H1 (cell line): ENCODE measurements around the gene ZNF791. TPM values are rescaled to one million over a fixed set of nuclear protein-coding genes. Genes with fewer than 3 reads are reported as not detected.

ENCODE experiments used
- KDM4A ChIP-seq: IDR thresholded peaks from one replicate; pipeline ENCODE4 v1.7.1; 2012; ENCODE audit warnings: low read depth, mild to moderate bottlenecking, moderate library complexity, low read length, inconsistent platforms; ENCODE audit not compliant: severe bottlenecking
- MAFK ChIP-seq: IDR thresholded peaks from 2 replicates; pipeline ENCODE4 v1.6.1; 2012; ENCODE audit warnings: low read depth, mild to moderate bottlenecking, improper control_type of control experiment, low read length
- NANOG ChIP-seq: IDR thresholded peaks from 2 replicates; pipeline ENCODE4 v1.6.1; 2011; ENCODE audit warnings: low read length, low read depth, mild to moderate bottlenecking, inconsistent platforms; ENCODE audit not compliant: insufficient read depth, poor library complexity, severe bottlenecking
- SP4 ChIP-seq: IDR thresholded peaks from 2 replicates; pipeline ENCODE4 v1.6.1; 2012; ENCODE audit warnings: low read length, inconsistent platforms
- TCF12 ChIP-seq: IDR thresholded peaks from 2 replicates; pipeline ENCODE4 v1.6.1; 2011; ENCODE audit warnings: low read depth, mild to moderate bottlenecking, low read length
- TEAD4 ChIP-seq: IDR thresholded peaks from 2 replicates; pipeline ENCODE4 v1.6.1; 2012; ENCODE audit warnings: low read depth, low read length, inconsistent platforms, mixed read lengths
- polyA plus RNA-seq, 7 experiments: library from polyadenylated mRNA; depleted of rRNA in 3 of 7; stranded (reverse) in 5 of 7; unstranded in 2 of 7; fragments of >200 nt in 5 of 7; fragments of 200-250 nt in 2 of 7; gene quantifications; 1 replicate in 5 of 7; 2 replicates in 1 of 7; 4 replicates in 1 of 7; pipeline versions ENCODE4 v1.2.1 to v1.2.3, GENCODE V29; 2011 to 2013; ENCODE audit warnings: missing spikeins in 2 of 7, mixed read lengths in 2 of 7
- total RNA-seq: library from RNA; stranded (reverse); fragmentation: NEBNext Ultra II Directional; extraction: Animal tissue kit (Norgen Biotek cat#: 25700); gene quantifications from 2 replicates; pipeline ENCODE4 v1.2.1, GENCODE V29; 2021
- TF ChIP-seq, protein P1 (sequence below): fragments of 300-600 bp; sonication (generic); IDR thresholded peaks from 2 replicates; pipeline ENCODE4 v1.7.1; 2012; ENCODE audit warnings: low read length, moderate library complexity, mild to moderate bottlenecking, inconsistent platforms; ENCODE audit not compliant: insufficient replicate concordance

Gene ZNF791
- total and polyA plus RNA-seq, 2 of the 8 experiments (the other 6 are each of a cell fraction or from before 2014, with no cell fraction given) = 4.1 to 18.6 TPM

DNA sequence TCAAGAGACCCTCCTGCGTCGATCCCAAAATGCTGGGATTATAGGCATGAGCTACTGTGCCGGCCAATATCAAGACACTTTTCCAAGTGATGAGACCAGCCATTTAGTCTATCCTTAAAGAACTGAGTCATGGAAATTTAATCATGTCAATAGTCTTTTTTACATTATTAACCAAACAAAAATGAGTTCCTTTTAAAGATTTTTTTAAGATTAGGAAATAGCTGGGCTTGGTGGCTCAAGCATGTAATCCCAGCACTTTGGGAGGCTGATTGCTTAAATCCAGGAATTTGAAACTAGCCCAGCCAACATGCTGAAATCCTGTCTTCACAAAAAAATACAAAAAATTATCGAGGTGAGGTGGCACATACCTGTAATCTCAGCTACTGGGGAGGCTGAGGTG lies 42.8 kb upstream of the ZNF791 start (continued):
- TF ChIP-seq, protein P1, sequence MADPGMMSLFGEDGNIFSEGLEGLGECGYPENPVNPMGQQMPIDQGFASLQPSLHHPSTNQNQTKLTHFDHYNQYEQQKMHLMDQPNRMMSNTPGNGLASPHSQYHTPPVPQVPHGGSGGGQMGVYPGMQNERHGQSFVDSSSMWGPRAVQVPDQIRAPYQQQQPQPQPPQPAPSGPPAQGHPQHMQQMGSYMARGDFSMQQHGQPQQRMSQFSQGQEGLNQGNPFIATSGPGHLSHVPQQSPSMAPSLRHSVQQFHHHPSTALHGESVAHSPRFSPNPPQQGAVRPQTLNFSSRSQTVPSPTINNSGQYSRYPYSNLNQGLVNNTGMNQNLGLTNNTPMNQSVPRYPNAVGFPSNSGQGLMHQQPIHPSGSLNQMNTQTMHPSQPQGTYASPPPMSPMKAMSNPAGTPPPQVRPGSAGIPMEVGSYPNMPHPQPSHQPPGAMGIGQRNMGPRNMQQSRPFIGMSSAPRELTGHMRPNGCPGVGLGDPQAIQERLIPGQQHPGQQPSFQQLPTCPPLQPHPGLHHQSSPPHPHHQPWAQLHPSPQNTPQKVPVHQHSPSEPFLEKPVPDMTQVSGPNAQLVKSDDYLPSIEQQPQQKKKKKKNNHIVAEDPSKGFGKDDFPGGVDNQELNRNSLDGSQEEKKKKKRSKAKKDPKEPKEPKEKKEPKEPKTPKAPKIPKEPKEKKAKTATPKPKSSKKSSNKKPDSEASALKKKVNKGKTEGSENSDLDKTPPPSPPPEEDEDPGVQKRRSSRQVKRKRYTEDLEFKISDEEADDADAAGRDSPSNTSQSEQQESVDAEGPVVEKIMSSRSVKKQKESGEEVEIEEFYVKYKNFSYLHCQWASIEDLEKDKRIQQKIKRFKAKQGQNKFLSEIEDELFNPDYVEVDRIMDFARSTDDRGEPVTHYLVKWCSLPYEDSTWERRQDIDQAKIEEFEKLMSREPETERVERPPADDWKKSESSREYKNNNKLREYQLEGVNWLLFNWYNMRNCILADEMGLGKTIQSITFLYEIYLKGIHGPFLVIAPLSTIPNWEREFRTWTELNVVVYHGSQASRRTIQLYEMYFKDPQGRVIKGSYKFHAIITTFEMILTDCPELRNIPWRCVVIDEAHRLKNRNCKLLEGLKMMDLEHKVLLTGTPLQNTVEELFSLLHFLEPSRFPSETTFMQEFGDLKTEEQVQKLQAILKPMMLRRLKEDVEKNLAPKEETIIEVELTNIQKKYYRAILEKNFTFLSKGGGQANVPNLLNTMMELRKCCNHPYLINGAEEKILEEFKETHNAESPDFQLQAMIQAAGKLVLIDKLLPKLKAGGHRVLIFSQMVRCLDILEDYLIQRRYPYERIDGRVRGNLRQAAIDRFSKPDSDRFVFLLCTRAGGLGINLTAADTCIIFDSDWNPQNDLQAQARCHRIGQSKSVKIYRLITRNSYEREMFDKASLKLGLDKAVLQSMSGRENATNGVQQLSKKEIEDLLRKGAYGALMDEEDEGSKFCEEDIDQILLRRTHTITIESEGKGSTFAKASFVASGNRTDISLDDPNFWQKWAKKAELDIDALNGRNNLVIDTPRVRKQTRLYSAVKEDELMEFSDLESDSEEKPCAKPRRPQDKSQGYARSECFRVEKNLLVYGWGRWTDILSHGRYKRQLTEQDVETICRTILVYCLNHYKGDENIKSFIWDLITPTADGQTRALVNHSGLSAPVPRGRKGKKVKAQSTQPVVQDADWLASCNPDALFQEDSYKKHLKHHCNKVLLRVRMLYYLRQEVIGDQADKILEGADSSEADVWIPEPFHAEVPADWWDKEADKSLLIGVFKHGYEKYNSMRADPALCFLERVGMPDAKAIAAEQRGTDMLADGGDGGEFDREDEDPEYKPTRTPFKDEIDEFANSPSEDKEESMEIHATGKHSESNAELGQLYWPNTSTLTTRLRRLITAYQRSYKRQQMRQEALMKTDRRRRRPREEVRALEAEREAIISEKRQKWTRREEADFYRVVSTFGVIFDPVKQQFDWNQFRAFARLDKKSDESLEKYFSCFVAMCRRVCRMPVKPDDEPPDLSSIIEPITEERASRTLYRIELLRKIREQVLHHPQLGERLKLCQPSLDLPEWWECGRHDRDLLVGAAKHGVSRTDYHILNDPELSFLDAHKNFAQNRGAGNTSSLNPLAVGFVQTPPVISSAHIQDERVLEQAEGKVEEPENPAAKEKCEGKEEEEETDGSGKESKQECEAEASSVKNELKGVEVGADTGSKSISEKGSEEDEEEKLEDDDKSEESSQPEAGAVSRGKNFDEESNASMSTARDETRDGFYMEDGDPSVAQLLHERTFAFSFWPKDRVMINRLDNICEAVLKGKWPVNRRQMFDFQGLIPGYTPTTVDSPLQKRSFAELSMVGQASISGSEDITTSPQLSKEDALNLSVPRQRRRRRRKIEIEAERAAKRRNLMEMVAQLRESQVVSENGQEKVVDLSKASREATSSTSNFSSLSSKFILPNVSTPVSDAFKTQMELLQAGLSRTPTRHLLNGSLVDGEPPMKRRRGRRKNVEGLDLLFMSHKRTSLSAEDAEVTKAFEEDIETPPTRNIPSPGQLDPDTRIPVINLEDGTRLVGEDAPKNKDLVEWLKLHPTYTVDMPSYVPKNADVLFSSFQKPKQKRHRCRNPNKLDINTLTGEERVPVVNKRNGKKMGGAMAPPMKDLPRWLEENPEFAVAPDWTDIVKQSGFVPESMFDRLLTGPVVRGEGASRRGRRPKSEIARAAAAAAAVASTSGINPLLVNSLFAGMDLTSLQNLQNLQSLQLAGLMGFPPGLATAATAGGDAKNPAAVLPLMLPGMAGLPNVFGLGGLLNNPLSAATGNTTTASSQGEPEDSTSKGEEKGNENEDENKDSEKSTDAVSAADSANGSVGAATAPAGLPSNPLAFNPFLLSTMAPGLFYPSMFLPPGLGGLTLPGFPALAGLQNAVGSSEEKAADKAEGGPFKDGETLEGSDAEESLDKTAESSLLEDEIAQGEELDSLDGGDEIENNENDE = no peak
- TF ChIP-seq TCF12 (no peak), SP4 (no peak), TEAD4 (no peak), NANOG (no peak), MAFK (no peak), KDM4A (no peak)
